Endothelial cell of umbilical vein (primary cell): ENCODE measurements around the gene MARS2. TPM values are rescaled to one million over a fixed set of nuclear protein-coding genes. Genes with fewer than 3 reads are reported as not detected.

Experiments
- BruUV-seq: library from RNA; stranded (reverse); fragments of 400-500 nt; replicated peaks from 2 replicates; lab custom pipeline; 2021; lab: Mats Ljungman, UMichigan
- CTCF ChIA-PET: fragments of 300-600, 350-600 bp; sonication (Branson Sonifier 250); formaldehyde crosslinking; loops from one replicate; lab custom pipeline; 2021; ENCODE audit warnings: antibody characterized with exemption, inconsistent platforms; lab: Charles Lee
- POLR2A ChIA-PET: fragments of 300-600, 350-600 bp; sonication (Branson Sonifier 250); formaldehyde crosslinking; loops from one replicate; lab custom pipeline; 2021; ENCODE audit warnings: antibody characterized with exemption, inconsistent platforms; lab: Charles Lee
- DNase-seq: peaks from one replicate; pipeline ENCODE4 v3.0.0-alpha.2; 2011; ENCODE audit warnings: low read depth, low spot score
- FAIRE-seq: peaks from 2 replicates; lab custom pipeline; 2011; peaks lifted over from hg19 to GRCh38; lab: Jason Lieb, UNC
- H2AFZ ChIP-seq: 2 replicates; pipeline ENCODE4 v1.6.0; 2012; ENCODE audit warnings: low read depth, low read length, control low read depth, inconsistent platforms
- H3K27ac ChIP-seq: 2 replicates; pipeline ENCODE4 v1.5.1; 2011; ENCODE audit warnings: low read depth, mild to moderate bottlenecking, control low read depth, low read length, moderate library complexity; ENCODE audit not compliant: insufficient read depth
- H3K27me3 ChIP-seq, 2 experiments: 2 replicates each; pipeline versions ENCODE4 v1.6.0 to v1.6.1; 2011; ENCODE audit warnings: low read length in 2 of 2, mixed read lengths in 1 of 2; ENCODE audit not compliant: control insufficient read depth in 2 of 2, insufficient read depth in 2 of 2
- H3K36me3 ChIP-seq, 2 experiments: 2 replicates in 1 of 2; 3 replicates in 1 of 2; pipeline ENCODE4 v1.5.1; 2011; ENCODE audit warnings: low read length in 2 of 2, mild to moderate bottlenecking in 1 of 2, moderate library complexity in 1 of 2; ENCODE audit not compliant: control insufficient read depth in 2 of 2, insufficient read depth in 2 of 2; ENCODE audit errors: extremely low read depth in 1 of 2
- H3K4me1 ChIP-seq: 3 replicates; pipeline ENCODE4 v1.5.1; 2011; ENCODE audit warnings: mild to moderate bottlenecking, low read length; ENCODE audit not compliant: control insufficient read depth, insufficient read depth; ENCODE audit errors: extremely low read depth
- H3K4me2 ChIP-seq: 2 replicates; pipeline ENCODE4 v1.6.1; 2011; ENCODE audit warnings: low read length, control low read depth, mixed read lengths; ENCODE audit not compliant: insufficient read depth
- H3K4me3 ChIP-seq, 3 experiments: fragments of 200-600 bp in 1 of 3; sonication (generic), shearing (Covaris generic) in 1 of 3; replicated peaks in 1 of 3; 2 replicates each; pipeline ENCODE4 v1.5.1; 2011 to 2016; ENCODE audit warnings: control low read depth in 3 of 3, low read length in 3 of 3, mild to moderate bottlenecking in 2 of 3, inconsistent platforms in 1 of 3, low read depth in 1 of 3, moderate library complexity in 1 of 3; ENCODE audit not compliant: insufficient read depth in 1 of 3
- H3K79me2 ChIP-seq: 2 replicates; pipeline ENCODE4 v1.6.0; 2012; ENCODE audit warnings: low read length, inconsistent platforms; ENCODE audit not compliant: control insufficient read depth, insufficient read depth
- H3K9ac ChIP-seq: replicated peaks from 2 replicates; pipeline ENCODE3; 2011; ENCODE audit warnings: low read length, control low read depth; ENCODE audit not compliant: insufficient read depth; ENCODE audit errors: extremely low read depth
- H3K9me1 ChIP-seq: replicated peaks from 3 replicates; pipeline ENCODE4 v1.6.0; 2011; ENCODE audit warnings: mild to moderate bottlenecking, low read length; ENCODE audit not compliant: control insufficient read depth, insufficient read depth; ENCODE audit errors: extremely low read depth
- H3K9me3 ChIP-seq: replicated peaks from 2 replicates; pipeline ENCODE4 v1.5.1; 2012; ENCODE audit warnings: low read length, inconsistent platforms; ENCODE audit not compliant: control insufficient read depth, insufficient read depth
- H4K20me1 ChIP-seq: replicated peaks from 2 replicates; pipeline ENCODE3; 2011; ENCODE audit warnings: mild to moderate bottlenecking, low read length; ENCODE audit not compliant: control insufficient read depth, insufficient read depth; ENCODE audit errors: extremely low read depth
- CTCF ChIP-seq, 2 donors: IDR thresholded peaks; 1 replicate in 1 of 2; 2 replicates in 1 of 2; pipeline ENCODE4 v1.5.1; 2011; ENCODE audit warnings: low read length in 2 of 2, mild to moderate bottlenecking in 2 of 2, moderate library complexity in 2 of 2, control low read depth in 1 of 2, inconsistent platforms in 1 of 2, low read depth in 1 of 2; ENCODE audit not compliant: insufficient read depth in 1 of 2; ENCODE audit errors: extremely low read depth in 1 of 2
- EZH2 ChIP-seq: IDR thresholded peaks from 2 replicates; pipeline ENCODE4 v1.6.1; 2012; ENCODE audit warnings: borderline replicate concordance, low read depth, mild to moderate bottlenecking, moderate library complexity, low read length, inconsistent platforms; ENCODE audit not compliant: severe bottlenecking
- FOS ChIP-seq: IDR thresholded peaks from 2 replicates; pipeline ENCODE4 v1.6.1; 2011; ENCODE audit warnings: mild to moderate bottlenecking, low read length, moderate library complexity, borderline replicate concordance; ENCODE audit not compliant: insufficient read depth
- GATA2 ChIP-seq: IDR thresholded peaks from 2 replicates; pipeline ENCODE4 v1.7.0; 2011; ENCODE audit warnings: low read depth, mild to moderate bottlenecking, moderate library complexity, mixed read lengths, low read length; ENCODE audit not compliant: insufficient read length, insufficient read depth
- JUN ChIP-seq: IDR thresholded peaks from 2 replicates; pipeline ENCODE4 v1.6.1; 2011; ENCODE audit warnings: borderline replicate concordance, low read depth; ENCODE audit not compliant: insufficient read length, insufficient read depth
- MAX ChIP-seq: IDR thresholded peaks from 2 replicates; pipeline ENCODE4 v1.6.1; 2011; ENCODE audit not compliant: insufficient read depth, insufficient read length
- MYC ChIP-seq: IDR thresholded peaks from one replicate; pipeline ENCODE4 v1.6.1; 2011; ENCODE audit warnings: mild to moderate bottlenecking, low read depth, low read length
- POLR2A ChIP-seq: IDR thresholded peaks from 2 replicates; pipeline ENCODE4 v1.6.1; 2012; ENCODE audit warnings: low read depth, mild to moderate bottlenecking, control low read depth, low read length
- POLR2AphosphoS5 ChIP-seq: IDR thresholded peaks from 2 replicates; pipeline ENCODE4 v1.6.1; 2012; ENCODE audit warnings: low read depth, mild to moderate bottlenecking, control low read depth, low read length, moderate library complexity; ENCODE audit not compliant: insufficient read depth
- dilution Hi-C: fragments of 300-500 bp; cut with MboI; formaldehyde crosslinking; loops from one replicate; pipeline ENCODE4 v1.15.0; 2019; ENCODE audit warnings: low sequenced_read_pairs; ENCODE audit not compliant: extremely low pct_ligation_motif_present
- intact Hi-C: fragments of 100-400 bp; cut with micrococcal nuclease; formaldehyde crosslinking; loops from one replicate; pipeline ENCODE4 v1.10.0; 2022
- polyA plus RNA-seq, 4 experiments: library from polyadenylated mRNA; depleted of rRNA in 3 of 4; stranded (reverse) in 3 of 4; unstranded in 1 of 4; fragments of >200 nt; gene quantifications; 2 replicates each; pipeline versions ENCODE4 v1.2.1 to v1.2.3, GENCODE V29; 2011 to 2012; ENCODE audit warnings: missing spikeins in 1 of 4
- total RNA-seq: library from RNA; stranded (reverse); gene quantifications from 2 replicates; pipeline ENCODE4 v1.2.3, GENCODE V29; 2021

The MARS2 gene
- total and polyA plus RNA-seq, 2 donors (not counting 3 experiments of a cell fraction or from before 2014, with no cell fraction given): 2.4 to 5.3 TPM

GRCh38 chr2:197666277-197666676, 38.9 kb upstream of the MARS2 start:
- intact Hi-C loops: no loop called here
- Histone ChIP-seq H3K9me1 (no peaks in the 10 kb centered on the region), H3K4me1 (no peaks in the 10 kb centered on the region), H3K27me3 (no peaks in the 10 kb centered on the region), H3K9ac (no peak overlapping the region), H3K27ac (no peak overlapping the region), H3K79me2 (no peaks in the 10 kb centered on the region), H3K4me3 (no peak overlapping the region), H4K20me1 (no peaks in the 10 kb centered on the region), H2AFZ (no peak overlapping the region), H3K4me2 (no peak overlapping the region), H3K36me3 (no peaks in the 10 kb centered on the region), H3K9me3 (no peaks in the 10 kb centered on the region)
- ChIA-PET POLR2A (no interaction called here), CTCF (interaction anchor here (1.1 kb wide), 1 partner anchor 14 kb away, joined by 3 read pairs; no protein-coding TSS in a partner anchor)
- FAIRE-seq (no peak), DNase-seq (no peak)
- no TSS peak for BruUV-seq
- dilution Hi-C loops: no loop called here
- TF ChIP-seq JUN (no peak), POLR2A (no peak), EZH2 (no peak), MAX (no peak), CTCF (IDR thresholded peaks at IDR 0.05; ENCODE audit: extremely low read depth in 1 of 2, insufficient read depth in 1 of 2, low read depth in 1 of 2, low read length in 2 of 2) (no peak), FOS (no peak), GATA2 (no peak), POLR2AphosphoS5 (no peak), MYC (no peak)
